HepG2 (cell line): ENCODE data around the gene ZBTB46. TPM values are rescaled to one million over a fixed set of nuclear protein-coding genes. Genes with fewer than 3 reads are reported as not detected.
A peak's percentile ranks its signal among the peaks of the same experiment; 100 is the strongest.

Experiments used
- ATAC-seq: fragments of 200-7000 bp; cut with Tn5 transposase; 3 replicates; pipeline ENCODE4 v1.9.1; 2020; ENCODE audit warnings: mild to moderate bottlenecking, moderate library complexity
- BruUV-seq: library from RNA; stranded (reverse); fragments of 400-500 nt; replicated peaks from 2 replicates; lab custom pipeline; 2021; lab: Mats Ljungman, UMichigan
- CTCF ChIA-PET: fragments of 300-600 bp; formaldehyde crosslinking; extraction: SDS; loops from one replicate; lab custom pipeline; 2021; ENCODE audit warnings: low total read pairs, inconsistent platforms, low intra/inter-chr PET ratio; lab: Yijun Ruan, JAX
- POLR2A ChIA-PET: fragments of 350-600 bp; sonication (Branson Sonifier 250); formaldehyde crosslinking; loops from one replicate; lab custom pipeline; 2020; ENCODE audit warnings: antibody characterized with exemption, inconsistent platforms; lab: Yijun Ruan, JAX
- DNase-seq: peaks from one replicate; pipeline ENCODE4 v3.0.0-alpha.2; 2015; ENCODE audit warnings: low spot score
- FAIRE-seq: peaks from 3 replicates; lab custom pipeline; 2011; peaks lifted over from hg19 to GRCh38; lab: Jason Lieb, UNC
- H2AFZ ChIP-seq: one replicate; pipeline ENCODE4 v1.6.1; 2011; ENCODE audit warnings: low read length, inconsistent platforms
- H3K27ac ChIP-seq: fragments of 300-600 bp; 3 replicates; pipeline ENCODE4 v1.8.0; 2011; ENCODE audit warnings: mixed run types, mild to moderate bottlenecking, mixed read lengths, low read length, inconsistent platforms; ENCODE audit not compliant: insufficient read depth; ENCODE audit errors: extremely low read length
- H3K27me3 ChIP-seq, 2 experiments: fragments of 200-600 bp in 1 of 2; 2 replicates in 1 of 2; 3 replicates in 1 of 2; pipeline versions ENCODE4 v1.6.0 to v1.8.0; 2011; ENCODE audit warnings: low read length in 2 of 2, mild to moderate bottlenecking in 2 of 2, moderate library complexity in 2 of 2, inconsistent platforms in 1 of 2; ENCODE audit not compliant: insufficient read depth in 2 of 2, control insufficient read depth in 1 of 2
- H3K36me3 ChIP-seq, 2 experiments: fragments of 200-600 bp in 1 of 2; replicated peaks in 1 of 2; 2 replicates in 1 of 2; 3 replicates in 1 of 2; pipeline versions ENCODE4 v1.5.1 to v1.8.0; 2011; ENCODE audit warnings: low read length in 2 of 2, inconsistent platforms in 1 of 2; ENCODE audit not compliant: insufficient read depth in 2 of 2, control insufficient read depth in 1 of 2
- H3K4me1 ChIP-seq: 2 replicates; pipeline ENCODE4 v1.5.1; 2012; ENCODE audit warnings: low read length, inconsistent platforms; ENCODE audit not compliant: insufficient read depth
- H3K4me2 ChIP-seq: 2 replicates; pipeline ENCODE4 v1.6.0; 2011; ENCODE audit warnings: low read depth, low read length, inconsistent platforms
- H3K4me3 ChIP-seq, 3 experiments: fragments of 200-600 bp in 1 of 3; sonication (generic), shearing (Covaris generic) in 1 of 3; replicated peaks in 1 of 3; 2 replicates each; pipeline ENCODE4 v1.5.1; 2011 to 2016; ENCODE audit warnings: low read length in 3 of 3, inconsistent platforms in 2 of 3, low read depth in 2 of 3, mild to moderate bottlenecking in 2 of 3, control low read depth in 1 of 3, mixed read lengths in 1 of 3; ENCODE audit not compliant: insufficient read depth in 1 of 3
- H3K79me2 ChIP-seq: one replicate; pipeline ENCODE4 v1.6.1; 2011; ENCODE audit warnings: low read length, inconsistent platforms; ENCODE audit not compliant: insufficient read depth
- H3K9ac ChIP-seq: 2 replicates; pipeline ENCODE4 v1.6.0; 2011; ENCODE audit warnings: mild to moderate bottlenecking, low read depth, low read length, inconsistent platforms; ENCODE audit not compliant: insufficient read depth
- H3K9me3 ChIP-seq: 2 replicates; pipeline ENCODE4 v1.5.1; 2012; ENCODE audit warnings: mild to moderate bottlenecking, low read length
- H4K20me1 ChIP-seq: 2 replicates; pipeline ENCODE4 v1.6.0; 2011; ENCODE audit warnings: inconsistent platforms, mild to moderate bottlenecking, low read length, moderate library complexity; ENCODE audit not compliant: insufficient read depth
- PTBP1 ChIP-seq: fragments of 200-400 bp; formaldehyde crosslinking; IDR thresholded peaks from 2 replicates; pipeline ENCODE4 v1.6.1; 2018; ENCODE audit warnings: low read length, low read depth; ENCODE audit not compliant: poor library complexity, severe bottlenecking
- SP4 ChIP-seq: sonication (generic); formaldehyde crosslinking; IDR thresholded peaks from 2 replicates; pipeline ENCODE4 v1.8.1; 2023; ENCODE audit warnings: mild to moderate bottlenecking, missing genetic modification reagents
- TCF12 ChIP-seq, 2 experiments: fragments of 450-650 bp in 1 of 2; sonication (generic) in 1 of 2; formaldehyde crosslinking in 1 of 2; IDR thresholded peaks; 2 replicates each; pipeline versions ENCODE4 v1.6.1 to v1.8.0; 2017 to 2022; ENCODE audit warnings: antibody characterized with exemption in 1 of 2, mild to moderate bottlenecking in 1 of 2, missing genetic modification reagents in 1 of 2, moderate library complexity in 1 of 2
- TGIF2 ChIP-seq: IDR thresholded peaks from 2 replicates; pipeline ENCODE4 v1.6.1; 2016; ENCODE audit warnings: control low read depth, missing compliant biosample characterization
- ZNF235 ChIP-seq: sonication (generic); formaldehyde crosslinking; IDR thresholded peaks from 2 replicates; pipeline ENCODE4 v1.8.1; 2023; ENCODE audit warnings: mild to moderate bottlenecking, missing genetic modification reagents, borderline replicate concordance
- ZNF333 ChIP-seq: sonication (generic); formaldehyde crosslinking; IDR thresholded peaks from 2 replicates; pipeline ENCODE4 v1.4.0; 2020; ENCODE audit warnings: mild to moderate bottlenecking, missing genetic modification reagents, borderline replicate concordance
- ZNF724P ChIP-seq: sonication (generic); formaldehyde crosslinking; IDR thresholded peaks from 2 replicates; pipeline ENCODE4 v1.8.0; 2022; ENCODE audit warnings: missing genetic modification reagents, borderline replicate concordance
- ZNF772 ChIP-seq: sonication (generic); formaldehyde crosslinking; IDR thresholded peaks from 2 replicates; pipeline ENCODE4 v1.5.0; 2020; ENCODE audit warnings: mild to moderate bottlenecking, missing genetic modification reagents
- ZNF776 ChIP-seq: sonication (generic); formaldehyde crosslinking; IDR thresholded peaks from 2 replicates; pipeline ENCODE4 v1.4.0; 2020; ENCODE audit warnings: mild to moderate bottlenecking, missing genetic modification reagents
- ZSCAN21 ChIP-seq: sonication (generic); formaldehyde crosslinking; IDR thresholded peaks from 2 replicates; pipeline ENCODE4 v1.8.0; 2022; ENCODE audit warnings: mild to moderate bottlenecking, missing genetic modification reagents, moderate library complexity, borderline replicate concordance
- WGBS: methylation state at CpG from one replicate; pipeline ENCODE4 v1.1.6; 2017; ENCODE audit warnings: low lambda C conversion rate; 5-methylcytosine and 5-hydroxymethylcytosine counted together
- in situ Hi-C: cut with HindIII; loops from 2 replicates; pipeline ENCODE4 v1.10.0; 2017; ENCODE audit warnings: low pct_unique_long_range_greater_than_20kb; ENCODE audit not compliant: extremely low pct_ligation_motif_present
- intact Hi-C: fragments of 100-400 bp; cut with micrococcal nuclease; formaldehyde crosslinking; loops from one replicate; pipeline ENCODE4 v1.10.0; 2022; ENCODE audit not compliant: unreplicated experiment
- polyA plus RNA-seq, 8 experiments: library from polyadenylated mRNA; depleted of rRNA in 3 of 8; stranded (reverse) in 7 of 8; unstranded in 1 of 8; fragments of >200 nt; fragmentation: Illumina TruSeq in 4 of 8; extraction: Trizol in 4 of 8; gene quantifications; 2 replicates each; pipeline versions ENCODE4 v1.2.1 to v1.2.3, GENCODE V29; 2011 to 2016; ENCODE audit warnings: low read depth in 4 of 8, missing spikeins in 1 of 8, mixed read lengths in 1 of 8; ENCODE audit not compliant: insufficient read depth in 1 of 8
- total RNA-seq, 5 experiments: library from RNA; depleted of rRNA; stranded (reverse); fragments of >200 nt; fragmentation: Illumina TruSeq; extraction: Trizol; gene quantifications; 2 replicates each; pipeline ENCODE4 v1.2.3, GENCODE V29; 2016; ENCODE audit warnings: low read depth in 1 of 5
- TF ChIP-seq, protein P1 (sequence below): sonication (generic); formaldehyde crosslinking; IDR thresholded peaks from 2 replicates; pipeline ENCODE4 v1.5.0; 2020; ENCODE audit warnings: missing genetic modification reagents
- TF ChIP-seq, protein P2 (sequence below): sonication (generic); formaldehyde crosslinking; IDR thresholded peaks from 2 replicates; pipeline ENCODE4 v1.5.1; 2020; ENCODE audit warnings: mild to moderate bottlenecking, missing genetic modification reagents, borderline replicate concordance
- TF ChIP-seq, protein P3 (sequence below): sonication (generic); formaldehyde crosslinking; IDR thresholded peaks from 2 replicates; pipeline ENCODE4 v1.8.0; 2022; ENCODE audit warnings: mild to moderate bottlenecking, missing genetic modification reagents, borderline replicate concordance
- TF ChIP-seq, protein P4 (sequence below): sonication (generic); formaldehyde crosslinking; IDR thresholded peaks from 2 replicates; pipeline ENCODE4 v1.8.1; 2022; ENCODE audit warnings: low read depth, mild to moderate bottlenecking, missing genetic modification reagents

ZBTB46 gene
- total and polyA plus RNA-seq, 2 of the 13 experiments (the other 11 are each of a cell fraction or from before 2014, with no cell fraction given) = 1.6 to 13.5 TPM

DNA sequence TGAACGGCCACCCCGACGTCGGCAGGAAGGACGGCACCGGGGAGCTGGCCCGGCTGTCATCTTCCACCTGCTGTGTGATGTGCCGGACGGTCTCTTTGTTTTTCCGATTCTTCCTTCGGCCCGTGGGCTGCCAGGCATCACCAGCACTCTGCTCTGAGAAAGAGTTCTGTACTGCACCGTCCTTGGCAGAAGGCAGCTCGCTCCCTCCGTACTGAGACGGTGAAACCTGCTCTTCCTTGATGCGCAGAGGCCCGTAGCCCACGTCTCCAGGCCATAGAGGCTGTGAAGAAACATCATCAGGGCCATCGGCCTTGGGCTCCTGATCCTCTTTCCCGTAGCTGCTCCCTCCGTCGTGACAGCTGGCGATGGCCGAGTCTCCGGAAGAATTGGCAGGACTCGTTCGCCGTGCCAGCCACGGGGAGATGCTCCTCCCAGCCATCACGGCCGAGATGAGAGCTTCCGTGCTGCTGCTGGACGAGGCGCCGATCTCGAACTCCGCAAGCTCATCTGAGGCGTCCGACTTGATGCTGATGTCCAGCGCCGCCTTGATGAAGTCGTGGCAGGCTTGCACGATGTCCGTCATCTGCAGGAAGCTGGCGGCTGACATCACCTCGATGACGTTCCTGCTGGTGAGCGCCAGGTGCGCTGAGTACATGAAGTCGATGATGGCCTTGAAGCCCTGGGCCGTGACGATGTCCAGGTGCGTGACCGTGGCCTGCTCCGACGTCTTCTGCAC lies 41.1 kb downstream of the ZBTB46 start:
- in situ Hi-C loops (loop anchor here (5.0 to 10.0 kb wide), 2 partner anchors 67 to 85 kb away; partner anchors contain the start of genes ARFRP1 and ZGPAT), intact Hi-C loops (no loop called here)
- POLR2A ChIA-PET = interaction anchor here (0.7 to 1.5 kb wide), 4 partner anchors 12 to 75 kb away, joined by 3 to 8 read pairs (median 4); partner anchors contain the start of gene TPD52L2
- Histone ChIP-seq H2AFZ (no peak overlapping the region), H3K79me2 (no peaks in the 10 kb centered on the region), H3K36me3 (no peaks in the 10 kb centered on the region), H4K20me1 (no peaks in the 10 kb centered on the region), H3K4me1 (peaks cover 53% of the 10 kb centered on the region), H3K27me3 (no peaks in the 10 kb centered on the region), H3K9me3 (no peaks in the 10 kb centered on the region), H3K4me2 (no peak overlapping the region), H3K27ac (peak overlapping the region; percentile 69), H3K4me3 (no peak overlapping the region), H3K9ac (peak overlapping the region; percentile 43; the same call in 1 of the 2 replicates)
- WGBS = 97% methylated on average over 57 of the region's 57 CpGs
- no peak for DNase-seq
- no peak for FAIRE-seq
- no peak; the same call in 2 of the 3 replicates for ATAC-seq
- BruUV-seq = TSS peak; percentile 51
- CTCF ChIA-PET = no interaction called here
- TF ChIP-seq PTBP1 (no peak), TCF12 (IDR thresholded peaks at IDR 0.05) (no peak), TCF12 (CRISPR knock-in tag; IDR thresholded peaks at IDR 0.05) (no peak), ZNF235 (CRISPR knock-in tag) (peak; percentile 70; the same call in 1 of the 2 replicates), ZNF772 (CRISPR knock-in tag) (peak; percentile 28; the same call in 1 of the 2 replicates), ZNF776 (0 out of 2 replicates have a peak, but pooled peaks have one; percentile 55), ZSCAN21 (CRISPR knock-in tag) (no peak), ZNF724P (CRISPR knock-in tag) (0 out of 2 replicates have a peak, but pooled peaks have one; percentile 2), ZNF333 (CRISPR knock-in tag) (peak; percentile 10; the same call in 1 of the 2 replicates), SP4 (0 out of 2 replicates have a peak, but pooled peaks have one; percentile 37), TGIF2 (no peak)
- TF ChIP-seq, protein P1, sequence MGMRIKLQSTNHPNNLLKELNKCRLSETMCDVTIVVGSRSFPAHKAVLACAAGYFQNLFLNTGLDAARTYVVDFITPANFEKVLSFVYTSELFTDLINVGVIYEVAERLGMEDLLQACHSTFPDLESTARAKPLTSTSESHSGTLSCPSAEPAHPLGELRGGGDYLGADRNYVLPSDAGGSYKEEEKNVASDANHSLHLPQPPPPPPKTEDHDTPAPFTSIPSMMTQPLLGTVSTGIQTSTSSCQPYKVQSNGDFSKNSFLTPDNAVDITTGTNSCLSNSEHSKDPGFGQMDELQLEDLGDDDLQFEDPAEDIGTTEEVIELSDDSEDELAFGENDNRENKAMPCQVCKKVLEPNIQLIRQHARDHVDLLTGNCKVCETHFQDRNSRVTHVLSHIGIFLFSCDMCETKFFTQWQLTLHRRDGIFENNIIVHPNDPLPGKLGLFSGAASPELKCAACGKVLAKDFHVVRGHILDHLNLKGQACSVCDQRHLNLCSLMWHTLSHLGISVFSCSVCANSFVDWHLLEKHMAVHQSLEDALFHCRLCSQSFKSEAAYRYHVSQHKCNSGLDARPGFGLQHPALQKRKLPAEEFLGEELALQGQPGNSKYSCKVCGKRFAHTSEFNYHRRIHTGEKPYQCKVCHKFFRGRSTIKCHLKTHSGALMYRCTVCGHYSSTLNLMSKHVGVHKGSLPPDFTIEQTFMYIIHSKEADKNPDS = 0 out of 2 replicates have a peak, but pooled peaks have one; percentile 42
- TF ChIP-seq, protein P2, sequence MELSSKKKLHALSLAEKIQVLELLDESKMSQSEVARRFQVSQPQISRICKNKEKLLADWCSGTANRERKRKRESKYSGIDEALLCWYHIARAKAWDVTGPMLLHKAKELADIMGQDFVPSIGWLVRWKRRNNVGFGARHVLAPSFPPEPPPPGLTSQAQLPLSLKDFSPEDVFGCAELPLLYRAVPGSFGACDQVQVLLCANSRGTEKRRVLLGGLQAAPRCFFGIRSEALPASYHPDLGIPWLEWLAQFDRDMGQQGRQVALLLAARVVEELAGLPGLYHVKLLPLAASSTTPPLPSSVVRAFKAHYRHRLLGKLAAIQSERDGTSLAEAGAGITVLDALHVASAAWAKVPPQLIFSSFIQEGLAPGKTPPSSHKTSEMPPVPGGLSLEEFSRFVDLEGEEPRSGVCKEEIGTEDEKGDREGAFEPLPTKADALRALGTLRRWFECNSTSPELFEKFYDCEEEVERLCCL (CRISPR knock-in tag) = no peak
- TF ChIP-seq, protein P3, sequence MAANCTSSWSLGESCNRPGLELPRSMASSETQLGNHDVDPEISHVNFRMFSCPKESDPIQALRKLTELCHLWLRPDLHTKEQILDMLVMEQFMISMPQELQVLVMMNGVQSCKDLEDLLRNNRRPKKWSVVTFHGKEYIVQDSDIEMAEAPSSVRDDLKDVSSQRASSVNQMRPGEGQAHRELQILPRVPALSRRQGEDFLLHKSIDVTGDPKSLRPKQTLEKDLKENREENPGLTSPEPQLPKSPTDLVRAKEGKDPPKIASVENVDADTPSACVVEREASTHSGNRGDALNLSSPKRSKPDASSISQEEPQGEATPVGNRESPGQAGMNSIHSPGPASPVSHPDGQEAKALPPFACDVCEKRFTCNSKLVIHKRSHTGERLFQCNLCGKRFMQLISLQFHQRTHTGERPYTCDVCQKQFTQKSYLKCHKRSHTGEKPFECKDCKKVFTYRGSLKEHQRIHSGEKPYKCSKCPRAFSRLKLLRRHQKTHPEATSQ (CRISPR knock-in tag) = no peak
- TF ChIP-seq, protein P4, sequence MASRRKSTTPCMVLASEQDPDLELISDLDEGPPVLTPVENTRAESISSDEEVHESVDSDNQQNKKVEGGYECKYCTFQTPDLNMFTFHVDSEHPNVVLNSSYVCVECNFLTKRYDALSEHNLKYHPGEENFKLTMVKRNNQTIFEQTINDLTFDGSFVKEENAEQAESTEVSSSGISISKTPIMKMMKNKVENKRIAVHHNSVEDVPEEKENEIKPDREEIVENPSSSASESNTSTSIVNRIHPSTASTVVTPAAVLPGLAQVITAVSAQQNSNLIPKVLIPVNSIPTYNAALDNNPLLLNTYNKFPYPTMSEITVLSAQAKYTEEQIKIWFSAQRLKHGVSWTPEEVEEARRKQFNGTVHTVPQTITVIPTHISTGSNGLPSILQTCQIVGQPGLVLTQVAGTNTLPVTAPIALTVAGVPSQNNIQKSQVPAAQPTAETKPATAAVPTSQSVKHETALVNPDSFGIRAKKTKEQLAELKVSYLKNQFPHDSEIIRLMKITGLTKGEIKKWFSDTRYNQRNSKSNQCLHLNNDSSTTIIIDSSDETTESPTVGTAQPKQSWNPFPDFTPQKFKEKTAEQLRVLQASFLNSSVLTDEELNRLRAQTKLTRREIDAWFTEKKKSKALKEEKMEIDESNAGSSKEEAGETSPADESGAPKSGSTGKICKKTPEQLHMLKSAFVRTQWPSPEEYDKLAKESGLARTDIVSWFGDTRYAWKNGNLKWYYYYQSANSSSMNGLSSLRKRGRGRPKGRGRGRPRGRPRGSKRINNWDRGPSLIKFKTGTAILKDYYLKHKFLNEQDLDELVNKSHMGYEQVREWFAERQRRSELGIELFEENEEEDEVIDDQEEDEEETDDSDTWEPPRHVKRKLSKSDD (CRISPR knock-in tag) = 0 out of 2 replicates have a peak, but pooled peaks have one; percentile 12
